Neuron (in vitro differentiated cells): Measurements from ENCODE around the gene SWI5.

Experiments
- H2AFZ ChIP-seq: one replicate; pipeline ENCODE4 v1.6.1; 2013; ENCODE audit warnings: low read depth, mild to moderate bottlenecking, inconsistent platforms, low read length, moderate library complexity
- H3K27me3 ChIP-seq: one replicate; pipeline ENCODE4 v1.6.1; 2013; ENCODE audit warnings: low read length; ENCODE audit not compliant: insufficient read depth
- H3K36me3 ChIP-seq: one replicate; pipeline ENCODE4 v1.6.1; 2013; ENCODE audit warnings: low read length; ENCODE audit not compliant: insufficient read depth
- H3K4me1 ChIP-seq: one replicate; pipeline ENCODE4 v1.6.1; 2013; ENCODE audit warnings: low read length; ENCODE audit not compliant: insufficient read depth
- H3K4me3 ChIP-seq: 2 replicates; pipeline ENCODE4 v1.5.1; 2013; ENCODE audit warnings: mild to moderate bottlenecking, low read length, moderate library complexity
- H3K9me3 ChIP-seq: one replicate; pipeline ENCODE4 v1.6.1; 2013; ENCODE audit warnings: low read length

The SWI5 gene

DNA sequence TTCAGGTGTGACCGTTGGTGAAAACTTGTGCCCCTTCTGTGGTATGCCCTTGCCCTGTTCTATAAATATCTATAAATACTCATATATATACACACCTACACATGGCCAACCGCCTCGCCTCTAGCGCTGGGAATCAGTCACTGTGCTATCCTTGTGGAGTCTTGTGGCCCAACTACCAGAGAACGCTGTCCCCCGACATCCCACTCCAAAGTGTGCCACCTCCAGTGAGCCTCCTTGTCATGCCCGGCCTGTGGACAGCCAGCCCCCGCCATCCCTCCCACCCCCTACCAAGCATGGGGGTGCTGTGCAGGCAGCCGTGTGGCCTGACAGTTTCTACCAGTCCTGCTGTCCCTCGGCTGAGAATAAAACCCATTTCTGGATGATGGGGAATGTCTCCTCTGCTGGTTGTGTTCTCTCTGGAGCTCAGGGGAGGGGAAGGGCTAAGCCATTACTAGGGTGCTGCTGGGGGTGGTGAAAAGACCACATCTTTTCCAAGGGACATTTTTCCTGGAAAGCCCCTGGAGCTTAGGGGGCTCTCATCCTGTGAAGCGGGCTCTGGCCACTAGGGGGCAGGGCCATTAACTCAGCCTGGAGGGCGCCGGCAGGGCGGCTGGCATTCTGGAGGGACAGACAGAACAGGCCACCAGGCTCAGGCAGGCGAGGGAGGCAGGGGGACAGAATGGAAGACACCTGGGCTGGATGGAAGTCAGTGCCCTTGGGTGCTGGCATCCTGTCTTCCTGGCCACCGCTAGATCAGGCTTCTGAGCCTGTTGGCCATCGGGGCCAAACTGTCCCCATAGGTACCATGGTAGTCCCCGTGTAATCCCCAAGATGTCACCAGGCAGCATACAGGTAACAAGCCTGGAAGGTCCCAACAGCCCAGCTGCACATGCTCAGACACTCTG lies 21.0 kb upstream of the SWI5 start:
- Histone ChIP-seq H3K27me3 (no peaks in the 10 kb centered on the region), H3K9me3 (no peaks in the 10 kb centered on the region), H2AFZ (no peak overlapping the region), H3K4me3 (no peak overlapping the region), H3K36me3 (peaks cover 33% of the 10 kb centered on the region), H3K4me1 (no peaks in the 10 kb centered on the region)

DNA sequence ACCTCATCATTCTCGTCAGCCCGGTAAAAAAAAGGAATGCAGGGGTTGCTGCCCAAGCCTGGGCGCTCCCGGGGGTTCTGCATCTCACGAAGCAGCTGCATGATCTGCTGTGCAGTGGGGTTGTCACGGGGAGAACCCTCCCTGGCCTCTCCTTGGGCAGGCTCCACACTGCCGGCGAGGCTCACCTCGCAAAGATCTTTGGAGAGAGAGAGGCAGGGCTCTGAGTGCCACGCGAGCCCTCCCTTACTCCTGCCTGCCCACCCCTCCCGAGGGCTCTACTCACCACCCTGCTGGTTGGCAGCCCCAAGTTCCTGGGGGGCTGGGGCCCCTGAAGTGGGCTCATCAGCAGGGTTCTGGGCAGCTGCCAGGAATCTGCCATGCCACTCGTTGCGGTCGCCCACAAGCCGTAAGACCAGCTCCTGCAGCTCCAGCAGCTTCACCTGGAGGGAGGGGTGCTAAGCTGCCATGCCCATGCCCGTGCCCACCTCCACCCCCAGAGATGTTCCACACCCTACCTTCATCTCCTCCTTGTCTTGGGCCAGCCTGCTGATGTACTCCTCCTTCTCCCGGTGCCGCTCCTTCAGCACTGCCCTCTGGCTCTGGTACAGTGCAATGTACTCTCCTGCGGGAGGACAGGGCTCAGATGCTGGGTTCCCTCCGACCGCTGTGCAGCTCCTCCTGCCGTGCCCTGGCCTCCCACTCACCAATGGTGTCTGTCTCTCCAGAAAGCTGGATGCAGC lies 18.8 kb upstream of the SWI5 start:
- Histone ChIP-seq H3K27me3 (no peaks in the 10 kb centered on the region), H3K4me1 (no peaks in the 10 kb centered on the region), H3K9me3 (no peaks in the 10 kb centered on the region), H3K36me3 (peaks cover 52% of the 10 kb centered on the region), H3K4me3 (no peak overlapping the region), H2AFZ (no peak overlapping the region)

DNA sequence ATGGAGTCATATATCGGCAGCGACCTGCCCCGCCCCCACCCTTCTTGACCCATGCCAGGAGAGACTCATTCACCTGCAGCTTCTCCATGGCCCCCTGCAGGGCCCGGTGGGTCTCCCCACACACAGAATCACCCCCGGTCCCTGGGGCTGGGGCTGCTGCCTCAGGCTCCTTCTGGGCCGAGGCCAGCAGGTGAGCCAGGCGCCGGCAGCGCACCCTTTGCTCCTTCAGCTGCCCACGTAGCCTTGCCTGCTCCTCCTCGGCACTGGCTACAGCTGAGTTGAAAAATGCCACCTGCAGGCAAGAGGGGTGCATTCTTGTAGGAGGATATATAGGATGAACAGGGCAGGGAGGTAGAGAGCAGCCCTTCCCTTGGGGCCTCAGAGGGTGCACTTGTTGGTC lies 18.2 kb upstream of the SWI5 start:
- H3K27me3 ChIP-seq = no peaks in the 10 kb centered on the region
- no peak overlapping the region for H3K4me3 ChIP-seq
- H3K9me3 ChIP-seq = no peaks in the 10 kb centered on the region
- H3K36me3 ChIP-seq = peaks cover 59% of the 10 kb centered on the region
- no peaks in the 10 kb centered on the region for H3K4me1 ChIP-seq
- H2AFZ ChIP-seq = no peak overlapping the region

DNA sequence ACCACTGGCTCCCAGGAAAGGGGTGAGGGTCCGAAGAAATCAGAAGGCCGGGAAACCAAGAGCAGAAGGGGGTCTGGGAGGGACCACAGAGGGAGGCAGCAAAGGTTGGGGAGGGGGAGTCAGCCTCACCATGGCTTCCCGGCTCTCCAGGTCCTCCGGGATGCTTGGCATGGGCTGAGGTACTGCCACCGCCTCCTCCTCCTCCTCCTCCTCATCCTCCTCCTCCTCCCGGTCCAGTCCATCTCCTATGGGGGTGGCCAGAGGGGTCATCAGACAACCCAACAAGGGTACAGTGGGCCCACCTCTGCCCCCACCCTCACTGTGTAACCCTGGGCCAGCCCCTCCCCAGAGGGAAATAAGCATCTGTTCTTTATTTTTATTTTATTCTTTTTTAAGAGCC lies 17.8 kb upstream of the SWI5 start:
- no peaks in the 10 kb centered on the region for H3K9me3 ChIP-seq
- no peaks in the 10 kb centered on the region for H3K27me3 ChIP-seq
- H3K36me3 ChIP-seq = peaks cover 61% of the 10 kb centered on the region
- no peaks in the 10 kb centered on the region for H3K4me1 ChIP-seq
- H3K4me3 ChIP-seq = no peak overlapping the region
- no peak overlapping the region for H2AFZ ChIP-seq

DNA sequence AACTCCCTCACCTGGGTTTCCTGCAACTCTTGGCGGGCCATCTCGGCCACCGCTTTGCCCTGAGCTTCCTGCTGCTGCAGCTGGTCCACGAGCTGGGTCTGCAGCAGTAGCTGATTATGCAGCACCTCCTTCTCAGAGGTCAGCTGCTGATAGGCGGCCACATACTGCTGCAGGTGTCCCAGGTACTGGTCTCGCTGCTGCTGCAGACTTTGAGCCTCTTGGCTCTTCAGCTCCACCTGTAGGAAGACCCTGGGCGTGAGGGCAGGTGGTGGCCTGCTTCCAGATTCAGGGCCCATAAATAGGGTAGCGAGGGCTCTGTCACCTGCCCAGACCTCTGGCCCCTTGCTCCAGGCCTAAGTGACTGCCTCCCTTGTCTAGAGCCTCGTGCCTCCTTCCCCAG lies 16.9 kb upstream of the SWI5 start:
- no peaks in the 10 kb centered on the region for H3K9me3 ChIP-seq
- no peaks in the 10 kb centered on the region for H3K27me3 ChIP-seq
- H3K4me3 ChIP-seq = no peak overlapping the region
- peaks cover 61% of the 10 kb centered on the region for H3K36me3 ChIP-seq
- H2AFZ ChIP-seq = no peak overlapping the region
- H3K4me1 ChIP-seq = no peaks in the 10 kb centered on the region

DNA sequence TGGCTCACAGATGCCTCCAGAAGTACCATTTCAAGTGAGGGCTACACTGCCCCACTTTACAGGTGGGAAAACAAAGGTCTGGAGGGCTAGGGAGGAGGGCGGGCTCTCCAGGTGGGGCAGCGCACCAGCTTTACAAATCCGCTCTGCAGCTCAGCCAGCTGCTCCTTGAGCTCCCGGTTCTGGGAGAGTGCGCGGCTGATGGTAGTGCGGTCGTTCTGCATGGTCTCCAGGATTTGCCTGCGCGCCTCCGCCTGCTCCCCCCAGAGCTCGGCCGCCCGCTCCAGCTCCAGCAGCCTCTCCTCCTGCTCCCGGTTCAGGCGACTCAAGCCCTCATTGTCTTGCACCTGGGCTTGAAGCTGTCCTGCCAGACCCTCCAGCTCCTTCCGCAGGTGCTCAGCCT lies 15.7 kb upstream of the SWI5 start:
- no peaks in the 10 kb centered on the region for H3K27me3 ChIP-seq
- no peaks in the 10 kb centered on the region for H3K4me1 ChIP-seq
- H2AFZ ChIP-seq = no peak overlapping the region
- no peak overlapping the region for H3K4me3 ChIP-seq
- no peaks in the 10 kb centered on the region for H3K9me3 ChIP-seq
- peaks cover 65% of the 10 kb centered on the region for H3K36me3 ChIP-seq

DNA sequence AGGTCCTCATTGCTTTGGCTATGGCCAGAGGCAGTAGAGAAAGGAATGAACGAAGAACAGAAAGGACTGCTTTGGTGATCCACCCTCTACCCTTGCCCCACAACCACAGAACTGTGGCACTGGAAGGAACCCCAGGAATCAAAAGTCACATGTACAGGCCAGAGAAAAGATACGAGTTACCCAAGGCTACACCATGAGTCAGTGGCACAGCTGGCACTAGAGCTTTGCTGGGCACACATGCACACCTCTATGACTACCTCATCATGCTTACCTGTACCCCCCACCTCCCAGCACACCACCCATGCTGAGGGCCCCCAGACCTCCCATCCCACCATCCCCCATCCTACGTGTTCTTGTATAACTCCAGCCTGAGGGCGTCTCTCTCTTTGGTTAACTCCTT lies 13.4 kb upstream of the SWI5 start:
- Histone ChIP-seq H3K4me3 (no peak overlapping the region), H3K27me3 (no peaks in the 10 kb centered on the region), H3K9me3 (no peaks in the 10 kb centered on the region), H2AFZ (no peak overlapping the region), H3K36me3 (peaks cover 66% of the 10 kb centered on the region), H3K4me1 (no peaks in the 10 kb centered on the region)

DNA sequence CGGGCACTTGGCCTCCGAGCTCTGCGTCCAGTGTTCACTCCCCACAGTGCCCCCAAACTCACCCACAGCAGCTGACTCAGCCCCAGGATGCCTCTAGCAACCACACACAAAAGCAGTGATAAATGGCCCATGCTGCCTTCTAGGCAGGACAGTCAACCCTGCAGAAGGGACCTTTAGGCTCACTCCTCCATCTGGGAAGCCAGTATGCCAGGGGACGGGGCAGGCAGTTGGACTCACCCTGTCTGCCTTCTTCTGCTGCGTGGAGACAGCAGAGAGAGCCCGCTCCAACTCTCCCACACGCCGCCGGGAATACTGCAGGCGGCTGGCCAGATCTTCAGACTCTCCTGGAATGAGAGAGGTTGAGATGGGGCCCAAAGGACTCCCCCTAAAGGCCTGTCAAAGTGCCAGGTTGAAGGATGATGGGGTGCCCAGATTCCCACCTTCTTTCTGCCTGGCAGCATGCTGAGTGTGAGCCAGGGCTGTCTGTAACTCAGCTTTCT lies 10.7 kb upstream of the SWI5 start:
- Histone ChIP-seq H2AFZ (no peak overlapping the region), H3K4me1 (no peaks in the 10 kb centered on the region), H3K36me3 (peaks cover 48% of the 10 kb centered on the region), H3K27me3 (no peaks in the 10 kb centered on the region), H3K4me3 (no peak overlapping the region), H3K9me3 (no peaks in the 10 kb centered on the region)

DNA sequence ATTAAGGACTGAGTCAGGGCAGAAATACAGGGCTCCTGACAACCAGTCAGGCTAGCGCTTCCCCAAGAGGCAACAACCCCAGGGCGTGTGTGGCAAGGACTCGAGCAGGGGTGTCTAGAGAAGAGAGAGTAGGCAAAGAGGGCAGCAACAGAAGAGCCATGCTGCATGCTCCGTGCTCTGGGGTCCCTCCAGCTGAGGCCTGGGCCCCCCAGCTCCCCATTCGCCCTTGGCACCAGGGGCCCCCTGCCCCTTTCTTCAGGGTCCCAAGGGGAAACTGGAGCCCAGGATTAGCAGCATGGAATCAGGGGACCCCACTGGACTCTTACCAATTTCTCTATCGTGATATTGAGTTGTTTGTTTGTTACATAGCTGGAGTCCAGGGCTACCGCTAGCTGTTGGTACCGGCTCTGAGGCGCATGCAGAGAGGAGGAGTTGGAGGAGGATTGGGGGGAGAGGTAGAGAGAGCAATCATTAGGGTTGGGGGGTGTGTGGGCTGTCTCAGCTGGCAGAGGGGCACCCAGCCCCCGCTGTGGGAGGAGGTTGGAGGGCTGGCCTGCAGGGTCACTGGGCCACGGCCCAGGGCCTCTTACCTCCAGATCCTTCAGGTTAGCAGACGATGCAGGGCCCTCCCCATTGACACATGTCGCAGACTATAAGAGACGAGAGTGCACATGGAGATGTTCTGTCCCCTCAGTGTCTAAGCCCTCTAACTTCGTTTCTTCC lies 9.0 kb upstream of the SWI5 start:
- no peaks in the 10 kb centered on the region for H3K9me3 ChIP-seq
- H2AFZ ChIP-seq = no peak overlapping the region
- H3K4me3 ChIP-seq = no peak overlapping the region
- H3K27me3 ChIP-seq = no peaks in the 10 kb centered on the region
- peaks cover 40% of the 10 kb centered on the region for H3K36me3 ChIP-seq
- no peaks in the 10 kb centered on the region for H3K4me1 ChIP-seq

DNA sequence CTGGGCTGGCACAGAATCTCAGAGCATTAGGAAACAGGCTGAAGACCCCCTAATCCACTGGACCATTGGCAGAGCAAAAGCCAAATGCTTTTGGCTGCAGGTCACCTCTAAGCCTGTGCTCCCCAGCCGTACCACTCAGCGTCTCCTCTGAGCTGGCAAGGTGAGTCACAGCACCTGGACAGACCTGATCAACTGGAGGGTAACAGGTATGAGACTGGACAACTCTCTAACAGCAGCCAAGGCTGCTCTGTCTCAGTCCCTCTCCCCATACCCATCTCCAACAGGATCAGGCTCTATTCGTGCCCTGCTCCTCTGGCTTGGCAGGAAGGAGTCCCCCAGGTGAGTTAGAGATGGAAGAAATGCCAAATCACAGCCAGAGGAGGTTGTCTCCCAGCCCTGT lies 5.0 kb upstream of the SWI5 start:
- H2AFZ ChIP-seq = no peak overlapping the region
- H3K4me1 ChIP-seq = peaks cover 12% of the 10 kb centered on the region
- H3K36me3 ChIP-seq = peaks cover 42% of the 10 kb centered on the region
- no peaks in the 10 kb centered on the region for H3K27me3 ChIP-seq
- no peaks in the 10 kb centered on the region for H3K9me3 ChIP-seq
- no peak overlapping the region for H3K4me3 ChIP-seq

DNA sequence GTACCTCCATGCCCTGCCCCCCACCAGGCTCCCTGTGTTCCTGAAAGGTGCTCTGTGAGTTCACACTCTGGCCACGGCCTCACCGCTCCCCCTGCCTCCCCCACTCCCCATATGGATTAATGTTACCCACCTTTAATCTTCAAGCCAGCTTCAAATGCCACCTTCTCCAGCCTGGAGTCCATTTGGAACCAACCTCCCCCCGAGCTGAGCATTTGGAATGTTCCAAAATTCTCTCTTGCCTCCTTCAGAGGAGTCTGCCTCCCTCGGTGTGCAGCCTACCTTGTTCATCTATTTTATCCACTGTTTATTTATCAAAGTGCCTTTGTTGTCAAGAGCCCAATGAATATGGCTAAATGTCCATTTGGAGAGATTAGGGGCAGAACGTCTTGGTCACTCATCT lies 4.6 kb upstream of the SWI5 start:
- Histone ChIP-seq H2AFZ (no peak overlapping the region), H3K27me3 (no peaks in the 10 kb centered on the region), H3K9me3 (no peaks in the 10 kb centered on the region), H3K4me3 (no peak overlapping the region), H3K36me3 (peaks cover 42% of the 10 kb centered on the region), H3K4me1 (peaks cover 12% of the 10 kb centered on the region)

DNA sequence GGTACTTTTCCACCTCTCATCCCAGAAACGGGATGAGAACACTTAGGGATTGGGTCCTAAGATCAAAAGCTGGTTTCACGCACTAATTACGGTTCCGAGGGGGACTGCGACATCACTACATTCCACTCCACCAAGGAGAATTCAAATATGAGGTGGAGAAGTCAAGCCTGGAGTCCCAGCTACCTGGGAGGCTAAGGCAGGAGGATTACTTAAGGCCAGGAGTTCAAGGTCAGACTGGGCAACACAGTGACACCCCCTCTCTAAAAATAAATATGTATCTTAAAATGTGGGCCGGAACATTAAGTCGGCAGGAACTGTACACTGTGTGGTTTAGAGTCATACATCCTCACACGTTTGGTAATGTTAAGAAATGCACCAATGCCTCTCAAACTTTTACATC lies 1.8 kb upstream of the SWI5 start:
- Histone ChIP-seq H2AFZ (no peak overlapping the region), H3K9me3 (no peaks in the 10 kb centered on the region), H3K27me3 (no peaks in the 10 kb centered on the region), H3K4me3 (no peak overlapping the region), H3K36me3 (peaks cover 25% of the 10 kb centered on the region), H3K4me1 (peaks cover 16% of the 10 kb centered on the region)
